HL-60 (cell line): ENCODE measurements around the gene FCER2.

Experiments used
- CTCF ChIP-seq: IDR thresholded peaks from one replicate; pipeline ENCODE4 v1.5.1; 2011; ENCODE audit warnings: low read length, control low read depth, inconsistent platforms; ENCODE audit not compliant: insufficient read depth
- POLR2AphosphoS5 ChIP-seq: IDR thresholded peaks from 2 replicates; pipeline ENCODE4 v1.6.1; 2012; ENCODE audit warnings: low read depth
- REST ChIP-seq: IDR thresholded peaks from 2 replicates; pipeline ENCODE4 v1.6.1; 2012; ENCODE audit warnings: low read depth; ENCODE audit not compliant: insufficient replicate concordance
- SPI1 ChIP-seq: IDR thresholded peaks from 2 replicates; pipeline ENCODE4 v1.6.1; 2012; ENCODE audit warnings: low read depth, mild to moderate bottlenecking, borderline replicate concordance

GRCh38 chr19:7748756-7749155 is 46.8 kb upstream of the FCER2 start:
- TF ChIP-seq CTCF: no peak
- TF ChIP-seq REST: no peak
- no peak for TF ChIP-seq POLR2AphosphoS5
- no peak for TF ChIP-seq SPI1
